Fibroblast of lung (primary cell): Measurements from ENCODE around the gene PHYHD1. TPM values are rescaled to one million over a fixed set of nuclear protein-coding genes. Genes with fewer than 3 reads are reported as not detected.

Source experiments
- DNase-seq, 2 donors: peaks; one replicate each; pipeline versions ENCODE4 v3.0.0 to v3.0.0-alpha.2; 2010; ENCODE audit warnings: low read depth in 2 of 2
- H2AFZ ChIP-seq: 2 replicates; pipeline ENCODE4 v1.5.1; 2012; ENCODE audit warnings: low read length, control low read depth, inconsistent platforms
- H3K27ac ChIP-seq: 2 replicates; pipeline ENCODE4 v1.5.1; 2011; ENCODE audit warnings: low read length, control low read depth; ENCODE audit not compliant: insufficient read depth
- H3K27me3 ChIP-seq: 2 replicates; pipeline ENCODE4 v1.5.1; 2011; ENCODE audit warnings: mild to moderate bottlenecking, low read length; ENCODE audit not compliant: control insufficient read depth, insufficient read depth
- H3K36me3 ChIP-seq: 2 replicates; pipeline ENCODE4 v1.5.1; 2011; ENCODE audit warnings: low read length; ENCODE audit not compliant: control insufficient read depth, insufficient read depth
- H3K4me1 ChIP-seq: 2 replicates; pipeline ENCODE4 v1.5.1; 2011; ENCODE audit warnings: low read length; ENCODE audit not compliant: control insufficient read depth, insufficient read depth; ENCODE audit errors: extremely low read depth
- H3K4me2 ChIP-seq: 2 replicates; pipeline ENCODE4 v1.5.1; 2011; ENCODE audit warnings: low read length, control low read depth; ENCODE audit not compliant: insufficient read depth; ENCODE audit errors: extremely low read depth
- H3K4me3 ChIP-seq, 4 experiments: fragments of 200-600 bp in 1 of 4; sonication (generic) in 1 of 4; replicated peaks in 1 of 4; 2 replicates each; pipeline ENCODE4 v1.5.1; 2011 to 2016; ENCODE audit warnings: low read length in 4 of 4, low read depth in 3 of 4, mild to moderate bottlenecking in 3 of 4, control low read depth in 2 of 4, inconsistent platforms in 1 of 4, mixed read lengths in 1 of 4; ENCODE audit not compliant: insufficient read depth in 1 of 4; ENCODE audit errors: control extremely low read depth in 1 of 4
- H3K79me2 ChIP-seq: 2 replicates; pipeline ENCODE4 v1.5.1; 2012; ENCODE audit warnings: mild to moderate bottlenecking, low read length, inconsistent platforms; ENCODE audit not compliant: control insufficient read depth, insufficient read depth
- H3K9ac ChIP-seq: 2 replicates; pipeline ENCODE4 v1.5.1; 2011; ENCODE audit warnings: mild to moderate bottlenecking, low read length, control low read depth; ENCODE audit not compliant: insufficient read depth
- H3K9me3 ChIP-seq: 2 replicates; pipeline ENCODE4 v1.5.1; 2012; ENCODE audit warnings: low read depth, low read length; ENCODE audit not compliant: control insufficient read depth, insufficient read depth
- H4K20me1 ChIP-seq: 2 replicates; pipeline ENCODE4 v1.5.1; 2011; ENCODE audit warnings: low read length; ENCODE audit not compliant: control insufficient read depth, insufficient read depth; ENCODE audit errors: extremely low read depth
- EZH2 ChIP-seq: IDR thresholded peaks from 2 replicates; pipeline ENCODE4 v1.5.1; 2012; ENCODE audit warnings: low read length, control low read depth, mild to moderate bottlenecking; ENCODE audit errors: missing control alignments
- polyA plus RNA-seq, 2 donors: library from polyadenylated mRNA; depleted of rRNA in 1 of 2; stranded (reverse) in 1 of 2; unstranded in 1 of 2; fragments of >200 nt; gene quantifications; 2 replicates each; pipeline ENCODE4 v1.2.1, GENCODE V29; 2011 to 2012; ENCODE audit warnings: missing spikeins in 1 of 2
- total RNA-seq: library from RNA; depleted of rRNA; stranded (reverse); fragments of >200 nt; gene quantifications from 2 replicates; pipeline ENCODE4 v1.2.1, GENCODE V29; 2014
- TF ChIP-seq, protein P1 (sequence below), 2 donors: IDR thresholded peaks in 1 of 2; conservative IDR thresholded peaks in 1 of 2; 1 replicate in 1 of 2; 2 replicates in 1 of 2; pipeline ENCODE4 v1.5.1; 2011 to 2012; ENCODE audit warnings: low read length in 2 of 2, control low read depth in 1 of 2, inconsistent platforms in 1 of 2, low read depth in 1 of 2, mild to moderate bottlenecking in 1 of 2

Gene PHYHD1
- total and polyA plus RNA-seq, 2 donors (not counting 1 experiment from before 2014, with no cell fraction given), result 17.7 to 20.0 TPM

DNA sequence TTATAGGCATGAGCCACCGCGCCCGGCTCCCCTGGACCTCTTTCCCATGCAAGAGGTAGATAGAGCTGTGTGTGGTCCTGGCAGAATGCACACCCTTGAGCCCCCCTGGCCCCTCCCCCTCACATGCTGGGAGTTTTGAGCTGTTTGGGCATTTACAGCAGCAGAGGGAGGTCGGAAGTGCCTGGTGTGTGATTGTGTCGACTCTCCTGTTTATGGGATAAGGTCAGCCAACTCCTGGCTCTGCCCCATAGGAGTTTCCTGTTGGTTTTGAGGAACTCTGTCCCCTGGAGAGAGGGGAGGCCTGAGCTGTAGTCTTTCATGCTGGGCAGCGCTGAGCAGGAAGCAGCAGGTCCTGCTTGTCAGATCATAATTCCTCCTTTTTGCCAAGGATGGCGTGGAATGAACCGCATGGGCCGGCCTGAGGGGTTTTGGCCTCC, 32.9 kb upstream of the PHYHD1 start:
- Histone ChIP-seq H2AFZ (no peak overlapping the region), H3K27me3 (no peaks in the 10 kb centered on the region), H3K4me2 (no peak overlapping the region), H3K79me2 (peaks cover 84% of the 10 kb centered on the region), H3K4me1 (peaks cover 18% of the 10 kb centered on the region), H3K9me3 (no peaks in the 10 kb centered on the region), H3K36me3 (peaks cover 25% of the 10 kb centered on the region), H4K20me1 (no peaks in the 10 kb centered on the region), H3K4me3 (no peak overlapping the region), H3K27ac (no peak overlapping the region), H3K9ac (no peak overlapping the region)
- peak; percentile 37 to 75 for DNase-seq
- TF ChIP-seq EZH2, result no peak
- TF ChIP-seq, protein P1, sequence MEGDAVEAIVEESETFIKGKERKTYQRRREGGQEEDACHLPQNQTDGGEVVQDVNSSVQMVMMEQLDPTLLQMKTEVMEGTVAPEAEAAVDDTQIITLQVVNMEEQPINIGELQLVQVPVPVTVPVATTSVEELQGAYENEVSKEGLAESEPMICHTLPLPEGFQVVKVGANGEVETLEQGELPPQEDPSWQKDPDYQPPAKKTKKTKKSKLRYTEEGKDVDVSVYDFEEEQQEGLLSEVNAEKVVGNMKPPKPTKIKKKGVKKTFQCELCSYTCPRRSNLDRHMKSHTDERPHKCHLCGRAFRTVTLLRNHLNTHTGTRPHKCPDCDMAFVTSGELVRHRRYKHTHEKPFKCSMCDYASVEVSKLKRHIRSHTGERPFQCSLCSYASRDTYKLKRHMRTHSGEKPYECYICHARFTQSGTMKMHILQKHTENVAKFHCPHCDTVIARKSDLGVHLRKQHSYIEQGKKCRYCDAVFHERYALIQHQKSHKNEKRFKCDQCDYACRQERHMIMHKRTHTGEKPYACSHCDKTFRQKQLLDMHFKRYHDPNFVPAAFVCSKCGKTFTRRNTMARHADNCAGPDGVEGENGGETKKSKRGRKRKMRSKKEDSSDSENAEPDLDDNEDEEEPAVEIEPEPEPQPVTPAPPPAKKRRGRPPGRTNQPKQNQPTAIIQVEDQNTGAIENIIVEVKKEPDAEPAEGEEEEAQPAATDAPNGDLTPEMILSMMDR (conservative IDR thresholded peaks at IDR 0.05 in 1 of 2, IDR thresholded peaks at IDR 0.05 in 1 of 2; ENCODE audit: low read depth in 1 of 2, low read length in 2 of 2), result no peak

DNA sequence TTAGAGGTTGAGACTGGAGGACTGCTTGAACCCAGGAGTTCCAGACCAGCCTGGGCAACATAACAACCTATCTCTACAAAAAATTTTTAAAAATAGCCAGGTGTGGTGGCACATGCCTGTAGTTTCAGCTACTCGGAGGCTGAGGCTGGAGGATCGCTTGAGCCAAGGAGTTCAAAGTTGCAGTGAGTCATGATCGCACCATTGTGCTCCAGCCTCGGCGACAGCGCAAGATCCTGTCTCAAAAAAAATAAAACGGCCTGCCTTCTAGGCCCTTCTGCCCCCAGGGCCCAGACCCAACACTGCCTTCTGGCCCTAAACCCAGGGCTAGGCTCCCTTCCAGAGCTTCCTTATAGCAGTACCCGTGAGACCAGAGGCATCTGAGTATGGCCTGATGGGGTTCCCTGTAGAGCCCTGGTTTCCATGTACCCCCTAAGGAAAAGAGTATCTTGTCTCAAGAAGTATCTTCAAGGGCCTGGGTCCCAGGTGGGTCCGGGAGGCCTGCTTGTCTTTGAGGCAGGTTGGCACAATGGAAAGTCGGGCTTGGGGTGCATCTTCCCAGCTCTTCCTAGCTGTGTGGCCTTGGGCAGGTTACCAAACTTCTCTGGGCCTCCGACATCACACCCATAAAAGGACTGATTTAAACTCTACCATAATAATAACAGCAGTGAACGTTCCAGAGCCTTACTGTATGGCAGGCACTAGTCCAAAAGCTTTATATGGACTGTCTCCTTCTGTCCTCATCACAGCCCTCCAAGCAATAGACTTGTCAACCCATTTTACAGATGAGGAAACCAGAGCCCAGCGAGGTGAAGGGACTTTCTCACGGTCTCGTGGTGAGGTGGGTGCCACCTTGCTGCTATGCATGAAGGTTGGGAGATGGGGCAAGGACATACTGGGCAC, 29.2 kb upstream of the PHYHD1 start:
- no peak overlapping the region for H3K4me2 ChIP-seq
- H3K4me3 ChIP-seq, result no peak overlapping the region
- TF ChIP-seq EZH2, result no peak
- TF ChIP-seq, protein P1 (conservative IDR thresholded peaks at IDR 0.05 in 1 of 2, IDR thresholded peaks at IDR 0.05 in 1 of 2; ENCODE audit: low read depth in 1 of 2, low read length in 2 of 2), result no peak
- H3K4me1 ChIP-seq, result peaks cover 20% of the 10 kb centered on the region
- peaks cover 16% of the 10 kb centered on the region for H3K36me3 ChIP-seq
- peaks cover 59% of the 10 kb centered on the region for H3K79me2 ChIP-seq
- DNase-seq, result no peak
- no peak overlapping the region for H3K9ac ChIP-seq
- H4K20me1 ChIP-seq, result no peaks in the 10 kb centered on the region
- H3K9me3 ChIP-seq, result no peaks in the 10 kb centered on the region
- peak overlapping the region; percentile 80 for H3K27ac ChIP-seq
- H2AFZ ChIP-seq, result no peak overlapping the region
- H3K27me3 ChIP-seq, result no peaks in the 10 kb centered on the region

DNA sequence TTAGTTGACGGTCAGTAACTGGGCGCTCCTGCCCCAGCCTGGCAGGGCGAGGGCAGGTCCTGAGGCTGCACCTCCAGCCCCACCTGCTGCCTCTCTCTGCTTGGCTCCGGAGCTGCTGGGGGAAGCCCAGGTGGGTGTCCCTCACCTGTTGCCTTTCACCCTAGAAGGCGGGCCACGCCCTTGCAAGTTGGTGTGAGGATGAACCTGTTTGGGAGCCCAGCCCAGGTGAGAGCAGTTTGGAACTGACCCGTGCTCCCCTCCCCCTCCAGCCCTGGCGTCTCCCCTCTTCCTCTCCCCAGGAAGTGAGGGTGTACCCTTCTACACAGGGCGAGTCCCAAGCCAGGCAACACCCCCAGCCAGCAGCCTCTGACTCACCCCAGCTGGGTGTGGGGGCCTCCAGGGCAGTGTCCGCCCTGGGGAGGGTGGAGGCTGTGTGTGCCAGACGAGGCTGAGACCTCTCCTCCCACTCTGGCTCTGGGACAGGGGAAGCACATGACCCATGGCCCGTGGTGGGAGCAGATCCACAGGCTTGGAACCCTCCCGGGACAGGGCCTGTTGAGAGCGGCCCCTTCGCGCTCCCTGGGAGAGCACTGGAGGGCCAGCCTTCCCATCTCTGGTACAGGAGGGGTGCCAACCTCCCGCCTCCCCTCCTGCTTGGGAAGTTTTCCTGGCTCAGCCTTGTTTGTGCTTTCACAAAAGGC, 28.4 kb upstream of the PHYHD1 start:
- Histone ChIP-seq H3K27ac (peak overlapping the region; percentile 80), H3K4me1 (peaks cover 20% of the 10 kb centered on the region), H2AFZ (no peak overlapping the region), H4K20me1 (no peaks in the 10 kb centered on the region), H3K9me3 (no peaks in the 10 kb centered on the region), H3K27me3 (no peaks in the 10 kb centered on the region), H3K4me2 (peak overlapping the region; percentile 44), H3K4me3 (peak overlapping the region in 1 of 4 experiments; percentile 48), H3K36me3 (peaks cover 18% of the 10 kb centered on the region), H3K79me2 (peaks cover 52% of the 10 kb centered on the region), H3K9ac (peak overlapping the region; percentile 62)
- TF ChIP-seq, protein P1 (conservative IDR thresholded peaks at IDR 0.05 in 1 of 2, IDR thresholded peaks at IDR 0.05 in 1 of 2; ENCODE audit: low read depth in 1 of 2, low read length in 2 of 2), result no peak
- no peak for TF ChIP-seq EZH2
- peak; percentile 90 to 94 for DNase-seq
